Epithelial cell of proximal tubule (primary cell): Measurements from ENCODE around the gene TAP2. TPM values are rescaled to one million over a fixed set of nuclear protein-coding genes. Genes with fewer than 3 reads are reported as not detected.

ENCODE experiments used
- DNase-seq: peaks from one replicate; pipeline ENCODE4 v3.0.0-alpha.2; 2011; ENCODE audit warnings: low read depth
- H3K4me3 ChIP-seq: 2 replicates; pipeline ENCODE4 v1.5.1; 2011; ENCODE audit warnings: low read depth, mild to moderate bottlenecking, low read length
- CTCF ChIP-seq: conservative IDR thresholded peaks from 2 replicates; pipeline ENCODE4 v1.5.1; 2012; ENCODE audit warnings: low read depth, mild to moderate bottlenecking, low read length
- total RNA-seq: library from RNA; depleted of rRNA; stranded (reverse); fragments of >200 nt; gene quantifications from 2 replicates; pipeline ENCODE4 v1.2.3, GENCODE V29; 2015

TAP2 gene
- total RNA-seq, 1 donor from 2014 or later, result 23.6 TPM

DNA sequence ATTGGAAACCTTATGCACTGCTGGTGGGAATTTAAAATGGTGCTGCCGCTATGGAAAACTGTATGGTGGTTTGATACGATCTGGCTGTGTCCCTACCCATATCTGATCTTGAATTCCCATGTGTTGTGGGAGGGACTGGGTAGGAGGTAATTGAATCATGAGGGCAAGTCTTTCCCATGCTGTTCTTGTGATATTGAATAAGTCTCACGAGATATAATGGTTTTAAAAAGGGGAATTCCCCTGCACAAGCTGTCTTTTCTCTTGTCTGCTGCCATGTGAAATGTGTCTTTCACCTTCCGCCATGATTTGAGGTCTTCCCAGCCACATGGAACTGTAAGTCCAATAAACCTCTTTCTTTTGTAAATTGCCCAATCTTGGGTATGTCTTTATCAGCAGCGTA lies 4.9 kb downstream of the TAP2 start:
- no peak overlapping the region for H3K4me3 ChIP-seq
- no peak for DNase-seq
- TF ChIP-seq CTCF, result no peak

DNA sequence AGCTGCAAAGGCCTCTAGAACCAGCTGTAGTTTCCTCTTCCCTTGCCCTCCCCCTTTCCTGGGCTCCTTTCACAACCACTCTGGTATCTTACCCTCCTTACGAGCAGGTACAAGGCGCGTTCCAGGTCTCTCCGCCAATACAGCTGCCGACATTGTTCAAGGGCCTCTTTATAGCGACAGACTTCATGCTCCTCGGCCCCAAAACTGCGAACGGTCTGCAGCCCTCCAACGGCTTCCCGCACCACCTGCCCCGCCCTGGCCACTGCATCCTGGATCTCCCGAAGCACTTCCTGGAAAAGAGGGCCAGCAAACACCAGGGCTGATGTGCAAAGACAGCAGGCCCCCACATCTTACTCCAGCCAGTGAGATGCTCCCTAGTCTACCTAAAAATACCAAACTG lies 6.0 kb downstream of the TAP2 start:
- H3K4me3 ChIP-seq, result no peak overlapping the region

GRCh38 chr6:32830936-32831335 lies 7.6 kb downstream of the TAP2 start:
- TF ChIP-seq CTCF, result no peak
- no peak for DNase-seq

More for the DNA sequence above, 6.0 kb downstream of the TAP2 start:
- no peak for DNase-seq
- TF ChIP-seq CTCF, result no peak

GRCh38 chr6:32830017-32830416 lies 8.5 kb downstream of the TAP2 start:
- H3K4me3 ChIP-seq, result no peak overlapping the region
- no peak for TF ChIP-seq CTCF
- no peak for DNase-seq

More at GRCh38 chr6:32830936-32831335, 7.6 kb downstream of the TAP2 start:
- no peak overlapping the region for H3K4me3 ChIP-seq

DNA sequence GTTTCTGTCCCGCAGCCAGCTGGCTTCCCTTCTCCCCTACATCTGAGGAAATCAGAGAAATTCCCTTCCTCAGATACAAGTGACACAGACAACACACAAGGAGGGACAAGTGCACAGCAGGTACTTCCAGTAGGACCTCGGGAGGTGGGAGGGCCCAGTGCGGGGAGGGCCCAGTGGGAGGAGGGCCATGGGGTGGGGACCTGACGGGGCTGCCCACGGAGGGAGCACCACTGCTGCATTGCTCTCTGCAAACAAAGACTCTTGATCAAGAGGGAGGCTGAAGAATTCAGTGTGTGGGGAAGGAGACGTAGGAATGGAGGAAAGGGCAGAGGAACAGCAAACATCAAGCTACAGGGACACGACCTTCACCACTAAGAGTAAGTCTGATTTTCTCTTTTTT lies 9.0 kb downstream of the TAP2 start:
- H3K4me3 ChIP-seq, result no peak overlapping the region
- no peak for DNase-seq
- no peak for TF ChIP-seq CTCF

DNA sequence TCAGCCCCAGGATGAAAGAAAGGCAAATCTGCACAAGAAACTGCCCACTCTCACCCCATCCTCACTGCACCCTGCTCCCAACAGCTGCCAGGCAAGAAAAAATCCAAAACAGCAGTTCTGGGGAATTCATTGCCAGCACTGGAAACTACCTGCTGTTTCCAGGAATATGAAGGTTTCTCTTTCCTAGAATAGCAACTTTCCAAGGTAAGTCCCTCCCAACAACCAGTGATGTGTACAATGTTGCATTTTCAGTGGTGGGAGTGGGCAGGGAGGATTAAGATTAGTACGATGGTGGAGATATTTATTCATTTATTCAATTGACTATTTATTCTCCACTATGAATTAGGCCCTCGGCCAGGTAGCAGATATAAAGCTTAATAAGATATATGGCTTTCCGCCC lies 11.5 kb downstream of the TAP2 start:
- no peak overlapping the region for H3K4me3 ChIP-seq
- TF ChIP-seq CTCF, result no peak
- no peak for DNase-seq

DNA sequence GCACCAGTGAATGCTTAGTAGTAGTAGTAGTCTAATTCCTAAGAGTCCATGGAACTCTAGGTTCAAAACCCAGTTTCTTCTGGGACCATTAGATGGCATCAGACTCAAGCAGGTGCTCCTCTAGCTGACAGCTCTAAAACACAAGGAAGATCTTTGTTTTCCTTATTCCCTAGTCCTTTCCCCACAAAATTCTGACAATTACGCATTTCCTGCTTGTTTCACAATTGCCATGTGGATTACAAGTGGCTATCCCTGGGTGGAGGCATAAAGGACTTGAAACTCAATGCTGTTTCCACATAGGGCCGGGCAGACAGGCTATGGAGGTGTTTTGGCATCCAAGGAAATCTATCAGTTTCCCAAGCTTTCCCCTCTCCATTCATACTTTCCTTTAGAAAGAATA lies 12.6 kb downstream of the TAP2 start:
- DNase-seq, result no peak
- peak; percentile 66 for TF ChIP-seq CTCF

More for the DNA sequence above, 12.6 kb downstream of the TAP2 start:
- H3K4me3 ChIP-seq, result no peak overlapping the region
